Activated T-helper 2 cell treated with anti-CD3 and anti-CD28 coated beads, Interferon-gamma antibody, Interleukin-2, Interleukin-4, amounts not matched to agents 10 μg/mL and 5 μg/mL and 100 μg/mL, durations not matched to agents 14 hours and 24 hours and 36 hours (primary cell): ENCODE results near the gene COL5A1. TPM values are rescaled to one million over a fixed set of nuclear protein-coding genes. Genes with fewer than 3 reads are reported as not detected.
"Not testable (repeated sequence)": the region's sequence is repeated elsewhere in the genome, so short reads cannot be mapped to it uniquely, and the experiment has no call there.

ENCODE experiments used
- DNase-seq: peaks from one replicate; pipeline ENCODE4 v3.0.0; 2021; ENCODE audit warnings: low spot score
- H3K27ac Mint-ChIP-seq: one replicate; pipeline ENCODE4 v1.8.0; 2021; ENCODE audit warnings: mixed read lengths
- H3K27me3 Mint-ChIP-seq: one replicate; pipeline ENCODE4 v1.8.0; 2021; ENCODE audit warnings: low read depth, mixed read lengths
- H3K36me3 Mint-ChIP-seq: one replicate; pipeline ENCODE4 v1.8.0; 2021; ENCODE audit warnings: low read depth, mixed read lengths
- H3K4me1 Mint-ChIP-seq: one replicate; pipeline ENCODE4 v1.8.0; 2021; ENCODE audit warnings: low read depth, mixed read lengths
- H3K4me3 Mint-ChIP-seq: one replicate; pipeline ENCODE4 v1.8.0; 2021; ENCODE audit warnings: low read depth, mild to moderate bottlenecking, moderate library complexity, mixed read lengths
- H3K9me3 Mint-ChIP-seq: one replicate; pipeline ENCODE4 v1.8.0; 2021; ENCODE audit warnings: mixed read lengths
- intact Hi-C: fragments of 100-400 bp; cut with micrococcal nuclease; formaldehyde crosslinking; loops from one replicate; pipeline ENCODE4 v1.15.1; 2023
- total RNA-seq: library from RNA; stranded (reverse); gene quantifications from 2 replicates; pipeline ENCODE4 v1.2.3, GENCODE V29; 2022

The COL5A1 gene
- total RNA-seq, 1 donor from 2014 or later = not detected

DNA sequence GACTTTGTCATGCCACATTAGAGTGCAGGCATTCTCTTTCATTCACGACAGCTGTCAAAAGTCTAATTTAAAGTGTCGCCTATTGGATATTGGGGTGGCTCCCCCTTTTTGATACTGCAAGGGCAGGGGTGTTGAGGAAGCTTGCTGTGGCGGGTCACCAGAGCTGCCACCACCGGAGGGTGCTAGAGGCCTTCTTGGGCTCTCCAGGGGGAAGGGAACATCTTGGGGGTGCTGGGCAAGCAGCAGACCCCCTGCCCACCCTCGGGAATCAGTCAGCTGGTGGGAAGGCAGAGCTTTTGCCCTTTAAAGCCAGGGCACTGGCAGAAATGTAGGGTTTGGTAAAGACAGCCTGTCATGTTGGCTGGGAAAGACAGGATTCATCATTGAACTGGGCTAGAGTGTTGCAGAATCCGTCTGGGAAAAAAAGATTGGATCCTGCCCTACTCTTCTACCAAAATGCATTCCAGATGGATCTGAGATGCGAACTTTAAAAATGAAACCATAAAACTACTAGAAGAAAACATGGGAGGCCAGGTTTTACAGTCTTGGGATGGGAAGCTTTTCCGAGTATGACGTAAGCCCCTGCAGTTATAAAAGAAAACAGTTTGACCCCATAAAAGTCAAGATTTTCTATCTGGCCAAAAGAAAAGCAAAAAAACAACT lies 22.3 kb downstream of the COL5A1 start:
- intact Hi-C loops = no loop called here
- no peaks in the 10 kb centered on the region for H3K4me1 Mint-ChIP-seq
- DNase-seq = no peak
- no peak overlapping the region for H3K4me3 Mint-ChIP-seq
- no peaks in the 10 kb centered on the region for H3K36me3 Mint-ChIP-seq
- peaks cover 17% of the 10 kb centered on the region for H3K9me3 Mint-ChIP-seq
- no peak overlapping the region for H3K27ac Mint-ChIP-seq
- H3K27me3 Mint-ChIP-seq = no peaks in the 10 kb centered on the region

GRCh38 chr9:134664446-134664845 lies 22.8 kb downstream of the COL5A1 start:
- peaks cover 17% of the 10 kb centered on the region for H3K9me3 Mint-ChIP-seq
- no peaks in the 10 kb centered on the region for H3K27me3 Mint-ChIP-seq
- no peak overlapping the region for H3K27ac Mint-ChIP-seq
- H3K36me3 Mint-ChIP-seq = no peaks in the 10 kb centered on the region
- no peak overlapping the region for H3K4me3 Mint-ChIP-seq
- no peak for DNase-seq
- intact Hi-C loops = no loop called here
- no peaks in the 10 kb centered on the region for H3K4me1 Mint-ChIP-seq

- DNase-seq = no peak
- Mint-ChIP-seq H3K4me1 (no peaks in the 10 kb centered on the region), H3K4me3 (no peak overlapping the region), H3K36me3 (no peaks in the 10 kb centered on the region), H3K27me3 (no peaks in the 10 kb centered on the region), H3K27ac (no peak overlapping the region), H3K9me3 (peaks cover 11% of the 10 kb centered on the region)
- intact Hi-C loops = no loop called here
Observed at GRCh38 chr9:134666208-134666607, 24.6 kb downstream of the COL5A1 start.

GRCh38 chr9:134666831-134667230 lies 25.2 kb downstream of the COL5A1 start:
- Mint-ChIP-seq H3K9me3 (peaks cover 9% of the 10 kb centered on the region), H3K27ac (no peak overlapping the region), H3K4me1 (no peaks in the 10 kb centered on the region), H3K36me3 (no peaks in the 10 kb centered on the region), H3K4me3 (no peak overlapping the region), H3K27me3 (no peaks in the 10 kb centered on the region)
- no peak for DNase-seq
- intact Hi-C loops = no loop called here

GRCh38 chr9:134668977-134669376 lies 27.4 kb downstream of the COL5A1 start:
- H3K36me3 Mint-ChIP-seq, H3K4me3 Mint-ChIP-seq, H3K27me3 Mint-ChIP-seq, intact Hi-C loops, H3K4me1 Mint-ChIP-seq, DNase-seq, H3K27ac Mint-ChIP-seq, H3K9me3 Mint-ChIP-seq: not testable (repeated sequence)

DNA sequence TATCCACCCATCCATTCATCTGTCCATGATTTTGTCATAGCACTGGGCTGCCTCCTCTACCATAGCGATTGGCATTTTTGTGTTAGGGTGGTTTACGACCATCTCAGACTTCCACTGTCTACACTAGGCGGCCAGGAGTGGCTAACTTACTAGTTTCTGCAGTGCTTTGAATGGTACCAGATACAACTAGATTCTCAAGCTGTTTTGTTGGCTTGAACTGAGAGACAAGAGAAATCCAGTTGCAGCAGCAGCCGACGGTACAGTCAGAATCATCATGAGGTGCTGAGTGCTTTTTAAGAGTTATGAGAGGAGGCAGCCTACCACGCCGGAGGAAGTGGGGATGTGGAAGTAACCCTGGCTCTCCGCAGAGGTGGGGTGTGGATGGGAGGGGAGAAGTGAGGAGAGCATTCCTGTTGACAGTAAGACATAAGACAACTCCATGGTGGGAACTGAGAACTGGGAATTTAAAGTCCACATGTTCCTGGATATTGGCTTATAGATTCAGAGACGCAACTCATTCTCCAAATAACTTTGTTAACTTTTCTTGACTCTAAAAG lies 27.9 kb downstream of the COL5A1 start:
- H3K27me3 Mint-ChIP-seq = no peaks in the 10 kb centered on the region
- H3K4me1 Mint-ChIP-seq = no peaks in the 10 kb centered on the region
- no peak for DNase-seq
- no peaks in the 10 kb centered on the region for H3K9me3 Mint-ChIP-seq
- intact Hi-C loops = no loop called here
- H3K27ac Mint-ChIP-seq = no peak overlapping the region
- no peaks in the 10 kb centered on the region for H3K36me3 Mint-ChIP-seq
- H3K4me3 Mint-ChIP-seq = no peak overlapping the region

DNA sequence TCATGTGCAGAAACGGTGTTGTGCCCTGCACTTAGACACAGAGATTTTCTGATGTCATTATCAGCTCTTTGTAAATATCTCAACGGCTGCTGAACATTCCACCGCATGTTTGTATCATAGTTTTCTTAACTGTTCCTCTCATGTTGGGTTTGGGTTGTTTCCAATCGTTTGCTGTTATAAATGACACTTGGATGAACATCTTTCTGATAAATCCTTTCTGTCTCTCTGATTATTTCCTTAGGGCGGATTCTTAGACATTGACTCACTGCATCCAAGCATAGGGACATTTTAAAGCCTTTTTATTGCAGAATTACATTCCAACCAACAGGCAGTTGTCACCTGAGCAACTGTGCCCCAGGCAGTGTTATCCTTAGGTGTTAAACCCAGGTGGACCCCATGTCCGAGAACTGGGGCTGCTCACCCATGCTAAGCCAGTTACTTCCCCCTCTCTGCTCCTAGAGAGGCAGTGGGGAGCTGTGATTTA lies 28.5 kb downstream of the COL5A1 start:
- Mint-ChIP-seq H3K36me3 (no peaks in the 10 kb centered on the region), H3K4me1 (no peaks in the 10 kb centered on the region), H3K27me3 (no peaks in the 10 kb centered on the region)

GRCh38 chr9:134670851-134671281 lies 29.3 kb downstream of the COL5A1 start:
- intact Hi-C loops = no loop called here
- H3K9me3 Mint-ChIP-seq = no peaks in the 10 kb centered on the region
- DNase-seq = no peak
- no peaks in the 10 kb centered on the region for H3K4me1 Mint-ChIP-seq
- H3K4me3 Mint-ChIP-seq = no peak overlapping the region
- no peak overlapping the region for H3K27ac Mint-ChIP-seq
- H3K36me3 Mint-ChIP-seq = no peaks in the 10 kb centered on the region
- no peaks in the 10 kb centered on the region for H3K27me3 Mint-ChIP-seq

More for the DNA sequence above, 28.5 kb downstream of the COL5A1 start:
- no peak overlapping the region for H3K27ac Mint-ChIP-seq
- H3K9me3 Mint-ChIP-seq = no peaks in the 10 kb centered on the region
- H3K4me3 Mint-ChIP-seq = no peak overlapping the region
- DNase-seq = no peak
- intact Hi-C loops = no loop called here

DNA sequence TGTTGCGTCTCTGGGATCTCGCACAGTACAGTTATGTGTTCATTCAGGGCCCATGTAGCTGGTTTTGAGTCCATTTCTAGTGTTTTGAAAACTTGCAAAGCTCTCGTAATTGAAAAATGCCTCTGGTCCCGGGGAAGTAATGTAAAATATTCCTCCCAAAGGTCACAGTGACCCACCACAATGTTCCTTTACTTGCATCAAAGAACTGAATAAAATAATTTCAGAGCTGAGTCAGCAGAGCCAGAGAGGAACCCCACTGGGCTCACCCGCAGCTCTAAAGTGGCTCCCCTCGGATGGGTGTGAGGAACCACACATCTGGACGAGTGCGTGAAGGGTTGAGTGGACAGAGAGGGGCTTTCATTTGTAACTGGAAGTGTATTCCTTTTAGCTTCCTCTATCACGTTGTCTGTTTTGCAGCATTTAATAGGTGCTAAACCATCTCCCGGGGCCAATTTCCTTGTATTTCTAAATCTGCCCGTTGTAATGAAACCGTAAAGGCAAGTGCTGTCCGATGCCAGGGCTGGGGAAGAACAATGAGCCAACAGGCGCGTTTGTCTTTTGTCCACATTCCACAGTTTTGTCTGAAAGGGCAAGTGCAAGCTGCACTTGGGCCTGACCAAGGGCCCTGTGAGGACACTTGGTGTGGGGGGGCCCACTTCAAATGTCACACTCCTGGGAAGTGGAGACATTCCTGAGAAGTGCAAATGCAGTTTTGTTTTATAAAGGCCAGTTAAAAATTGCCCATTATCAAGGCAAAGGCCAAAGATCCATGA lies 29.9 kb downstream of the COL5A1 start:
- no peak overlapping the region for H3K27ac Mint-ChIP-seq
- H3K4me3 Mint-ChIP-seq = no peak overlapping the region
- no peaks in the 10 kb centered on the region for H3K36me3 Mint-ChIP-seq
- no peak for DNase-seq
- H3K4me1 Mint-ChIP-seq = no peaks in the 10 kb centered on the region
- H3K27me3 Mint-ChIP-seq = no peaks in the 10 kb centered on the region
- intact Hi-C loops = no loop called here
- no peaks in the 10 kb centered on the region for H3K9me3 Mint-ChIP-seq

DNA sequence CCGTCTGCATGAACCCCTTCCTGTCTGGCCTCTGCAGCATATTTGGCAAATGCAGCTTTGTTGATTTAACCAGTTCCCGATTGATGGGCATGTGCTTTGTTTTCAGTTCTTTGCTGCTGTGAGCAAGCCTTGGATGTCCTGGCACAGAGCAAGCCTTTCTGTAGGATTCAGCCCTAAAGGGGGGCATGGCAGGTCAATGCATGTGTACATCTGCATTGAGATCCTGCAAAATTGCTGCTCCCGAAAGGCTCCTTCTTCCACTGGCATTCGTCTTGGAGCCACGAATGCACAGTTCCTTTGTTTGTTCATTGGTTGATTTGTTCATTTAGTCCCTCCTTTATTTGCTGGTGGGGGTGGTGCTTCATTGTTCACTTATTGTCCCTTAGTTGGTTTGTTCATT lies 34.8 kb downstream of the COL5A1 start:
- Mint-ChIP-seq H3K36me3 (no peaks in the 10 kb centered on the region), H3K4me3 (no peak overlapping the region), H3K9me3 (no peaks in the 10 kb centered on the region), H3K27ac (no peak overlapping the region), H3K27me3 (no peaks in the 10 kb centered on the region), H3K4me1 (no peaks in the 10 kb centered on the region)
- no peak for DNase-seq
- intact Hi-C loops = no loop called here

GRCh38 chr9:134676886-134677285 lies 35.3 kb downstream of the COL5A1 start:
- Mint-ChIP-seq H3K27me3 (no peaks in the 10 kb centered on the region), H3K36me3 (no peaks in the 10 kb centered on the region), H3K27ac (no peak overlapping the region), H3K4me3 (no peak overlapping the region), H3K4me1 (no peaks in the 10 kb centered on the region), H3K9me3 (no peaks in the 10 kb centered on the region)
- DNase-seq = no peak
- intact Hi-C loops = no loop called here

DNA sequence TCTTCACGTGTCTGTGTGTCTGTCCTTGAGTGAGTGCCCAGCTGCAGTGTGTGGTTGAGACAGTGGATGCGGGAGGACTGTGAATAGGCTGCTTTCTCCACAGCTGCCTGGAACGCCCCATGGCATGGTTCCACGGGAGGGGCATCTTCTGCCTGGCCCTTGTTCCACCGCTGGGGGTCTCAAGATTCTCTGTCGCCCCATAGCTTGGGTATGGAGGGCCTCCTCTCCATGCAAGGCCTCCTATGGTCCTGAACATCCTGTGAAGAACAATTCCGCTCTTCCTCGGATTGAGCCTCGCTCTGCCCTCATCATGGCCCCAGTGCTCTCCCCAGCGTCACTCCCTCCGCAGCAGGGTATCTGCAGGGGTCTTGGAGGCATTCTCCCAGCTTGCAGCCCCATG lies 36.1 kb downstream of the COL5A1 start:
- no peak for DNase-seq
- Mint-ChIP-seq H3K27ac (no peak overlapping the region), H3K4me1 (no peaks in the 10 kb centered on the region), H3K27me3 (no peaks in the 10 kb centered on the region), H3K9me3 (no peaks in the 10 kb centered on the region), H3K4me3 (no peak overlapping the region), H3K36me3 (no peaks in the 10 kb centered on the region)
- intact Hi-C loops = no loop called here

DNA sequence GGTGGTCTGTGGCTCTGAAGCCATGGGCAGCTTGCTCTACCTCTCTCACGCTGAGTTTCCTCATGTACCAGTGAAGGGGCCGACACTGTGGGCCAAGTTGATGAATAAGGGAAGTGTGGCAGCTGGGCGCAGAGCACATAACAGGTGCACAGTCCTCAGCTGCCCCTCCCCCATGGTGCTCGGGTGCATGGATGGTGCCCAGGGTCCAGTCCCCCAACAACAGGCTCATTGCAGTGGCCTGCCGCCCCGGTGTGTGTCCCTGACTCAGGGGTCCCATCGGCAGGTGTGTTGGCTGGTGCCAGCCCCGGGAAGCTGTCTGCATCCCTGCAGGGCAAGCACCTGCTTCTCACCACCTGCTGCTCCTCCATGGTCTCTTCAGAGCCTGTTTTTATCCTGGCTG lies 36.6 kb downstream of the COL5A1 start:
- intact Hi-C loops = no loop called here
- Mint-ChIP-seq H3K27me3 (no peaks in the 10 kb centered on the region), H3K36me3 (no peaks in the 10 kb centered on the region), H3K9me3 (no peaks in the 10 kb centered on the region), H3K4me1 (no peaks in the 10 kb centered on the region), H3K27ac (no peak overlapping the region), H3K4me3 (no peak overlapping the region)
- DNase-seq = no peak
